B cell (primary cell): Measurements from ENCODE around the gene SLC2A13. TPM values are rescaled to one million over a fixed set of nuclear protein-coding genes. Genes with fewer than 3 reads are reported as not detected.

Source experiments
- ATAC-seq: fragments of 200-7000 bp; cut with Tn5 transposase; one replicate; pipeline ENCODE4 v1.10.0; 2021; ENCODE audit warnings: low read depth, mild to moderate bottlenecking, moderate number of reproducible peaks, moderate library complexity
- CTCF ChIA-PET: fragments of 350-600 bp; sonication (Branson Sonifier 250); formaldehyde crosslinking; loops from one replicate; lab custom pipeline; 2021; ENCODE audit warnings: antibody characterized with exemption, inconsistent platforms; lab: Charles Lee
- POLR2A ChIA-PET: fragments of 350-600 bp; sonication (Branson Sonifier 250); formaldehyde crosslinking; loops from one replicate; lab custom pipeline; 2021; ENCODE audit warnings: antibody characterized with exemption; lab: Charles Lee
- DNase-seq: peaks from one replicate; pipeline ENCODE4 v3.0.0; 2013
- H2AFZ ChIP-seq: 2 replicates; pipeline ENCODE4 v1.6.1; 2012; ENCODE audit warnings: mild to moderate bottlenecking, low read depth, low read length; ENCODE audit not compliant: insufficient read depth, poor library complexity, severe bottlenecking
- H3K27ac ChIP-seq, 2 donors: 1 replicate in 1 of 2; 2 replicates in 1 of 2; pipeline ENCODE4 v1.5.1; 2012 to 2013; ENCODE audit warnings: low read length in 2 of 2, mild to moderate bottlenecking in 2 of 2, moderate library complexity in 1 of 2
- H3K27me3 ChIP-seq, 4 experiments: fragments of 200-600 bp in 1 of 4; sonication (generic) in 1 of 4; replicated peaks in 1 of 4; 1 replicate in 2 of 4; 2 replicates in 2 of 4; pipeline versions ENCODE4 v1.6.1 to v1.7.0; 2013 to 2016; ENCODE audit warnings: low read length in 3 of 4, mild to moderate bottlenecking in 2 of 4, mixed read lengths in 1 of 4, moderate library complexity in 1 of 4; ENCODE audit not compliant: insufficient read depth in 4 of 4, control insufficient read depth in 3 of 4; ENCODE audit errors: control extremely low read depth in 1 of 4
- H3K36me3 ChIP-seq, 2 experiments: replicated peaks in 1 of 2; 1 replicate in 1 of 2; 2 replicates in 1 of 2; pipeline versions ENCODE4 v1.6.1 to v1.7.1; 2013; ENCODE audit warnings: low read length in 1 of 2; ENCODE audit not compliant: insufficient read depth in 2 of 2, control insufficient read depth in 1 of 2; ENCODE audit errors: control extremely low read depth in 1 of 2, extremely low read depth in 1 of 2
- H3K4me1 ChIP-seq, 2 donors: fragments of 200-600 bp in 1 of 2; sonication (generic) in 1 of 2; 1 replicate in 1 of 2; 2 replicates in 1 of 2; pipeline versions ENCODE4 v1.5.1 to v1.6.1; 2013 to 2017; ENCODE audit warnings: low read length in 2 of 2; ENCODE audit not compliant: control insufficient read depth in 2 of 2, insufficient read depth in 2 of 2
- H3K4me2 ChIP-seq: replicated peaks from 2 replicates; pipeline ENCODE3; 2012; ENCODE audit warnings: mild to moderate bottlenecking, low read depth, low read length; ENCODE audit not compliant: poor library complexity, severe bottlenecking
- H3K4me3 ChIP-seq, 5 experiments: fragments of 200-600 bp in 1 of 5; sonication (generic) in 1 of 5; 1 replicate in 3 of 5; 2 replicates in 2 of 5; pipeline versions ENCODE4 v1.5.1 to v1.7.0; 2011 to 2016; ENCODE audit warnings: low read length in 4 of 5, mild to moderate bottlenecking in 4 of 5, low read depth in 2 of 5, control low read depth in 1 of 5, moderate library complexity in 1 of 5; ENCODE audit not compliant: insufficient read depth in 1 of 5; ENCODE audit errors: control extremely low read depth in 1 of 5, extremely low read depth in 1 of 5
- H3K79me2 ChIP-seq: fragments of 200-600 bp; sonication (generic); one replicate; pipeline ENCODE4 v1.6.0; 2016; ENCODE audit warnings: low read length; ENCODE audit not compliant: control insufficient read depth, insufficient read depth
- H3K9ac ChIP-seq: fragments of 200-600 bp; sonication (generic); 2 replicates; pipeline ENCODE4 v1.6.1; 2017; ENCODE audit warnings: mild to moderate bottlenecking, low read length, moderate library complexity
- H3K9me3 ChIP-seq, 3 donors: one replicate each; pipeline versions ENCODE4 v1.6.1 to v1.7.1; 2013; ENCODE audit warnings: low read length in 2 of 3; ENCODE audit not compliant: control insufficient read depth in 2 of 3, insufficient read depth in 1 of 3; ENCODE audit errors: control extremely low read depth in 1 of 3
- H4K20me1 ChIP-seq: 2 replicates; pipeline ENCODE4 v1.6.0; 2012; ENCODE audit warnings: mild to moderate bottlenecking, low read length; ENCODE audit not compliant: insufficient read depth, control insufficient read depth, poor library complexity, severe bottlenecking
- H3K27ac Mint-ChIP-seq: one replicate; pipeline ENCODE4 v1.8.0; 2021; ENCODE audit warnings: mixed read lengths
- H3K27me3 Mint-ChIP-seq: one replicate; pipeline ENCODE4 v1.8.0; 2021; ENCODE audit warnings: mixed read lengths
- H3K4me1 Mint-ChIP-seq: one replicate; pipeline ENCODE4 v1.8.0; 2021; ENCODE audit warnings: mixed read lengths
- H3K4me3 Mint-ChIP-seq: one replicate; pipeline ENCODE4 v1.8.0; 2021; ENCODE audit warnings: mixed read lengths
- H3K9me3 Mint-ChIP-seq: one replicate; pipeline ENCODE4 v1.8.0; 2022; ENCODE audit warnings: mixed read lengths; ENCODE audit not compliant: insufficient read depth
- CTCF ChIP-seq: fragments of 200-600 bp; IDR thresholded peaks from one replicate; pipeline ENCODE4 v1.8.0; 2022; ENCODE audit warnings: antibody characterized with exemption, mild to moderate bottlenecking
- EZH2 ChIP-seq: IDR thresholded peaks from 2 replicates; pipeline ENCODE4 v1.6.1; 2012; ENCODE audit warnings: borderline replicate concordance, low read depth, mild to moderate bottlenecking, moderate library complexity, low read length; ENCODE audit not compliant: insufficient read depth, poor library complexity, severe bottlenecking
- WGBS: methylation state at CpG from one replicate; pipeline ENCODE4 v1.1.5; 2013; ENCODE audit warnings: missing lambda C conversion rate; ENCODE audit not compliant: insufficient coverage; 5-methylcytosine and 5-hydroxymethylcytosine counted together
- intact Hi-C: fragments of 100-400 bp; cut with micrococcal nuclease; formaldehyde crosslinking; loops from one replicate; pipeline ENCODE4 v1.10.0; 2022
- polyA plus RNA-seq: library from polyadenylated mRNA; depleted of rRNA; stranded (reverse); fragments of >200 nt; gene quantifications from 2 replicates; pipeline ENCODE4 v1.2.3, GENCODE V29; 2012
- total RNA-seq, 2 donors: library from RNA; stranded (reverse); fragments of 120-200 nt in 1 of 2; gene quantifications; 1 replicate in 1 of 2; 2 replicates in 1 of 2; pipeline versions ENCODE4 v1.2.3 to v1.2.4, GENCODE V29; 2013 to 2022

SLC2A13 gene
- total and polyA plus RNA-seq, 2 donors (not counting 1 experiment from before 2014, with no cell fraction given), result 2.1 to 8.6 TPM

- Mint-ChIP-seq H3K27ac (no peak overlapping the region), H3K4me1 (no peaks in the 10 kb centered on the region), H3K27me3 (no peaks in the 10 kb centered on the region), H3K4me3 (no peak overlapping the region), H3K9me3 (no peaks in the 10 kb centered on the region)
- H3K36me3 ChIP-seq, result no peaks in the 10 kb centered on the region
- no peak overlapping the region for H3K4me3 ChIP-seq
- H2AFZ ChIP-seq, result no peak overlapping the region
- intact Hi-C loops, result no loop called here
- no peak for ATAC-seq
- TF ChIP-seq EZH2, result no peak
- TF ChIP-seq CTCF, result no peak
- no peaks in the 10 kb centered on the region for H3K79me2 ChIP-seq
- no CpG with 5 or more reads among the region's 1 CpG for WGBS
- POLR2A ChIA-PET, result no interaction called here
- CTCF ChIA-PET, result no interaction called here
- no peak overlapping the region for H3K27ac ChIP-seq
- no peak overlapping the region for H3K4me2 ChIP-seq
- no peaks in the 10 kb centered on the region for H3K9me3 ChIP-seq
- no peaks in the 10 kb centered on the region for H3K4me1 ChIP-seq
- H4K20me1 ChIP-seq, result no peaks in the 10 kb centered on the region
- no peak for DNase-seq
- H3K9ac ChIP-seq, result no peak overlapping the region
- no peaks in the 10 kb centered on the region for H3K27me3 ChIP-seq
Observed at GRCh38 chr12:39905152-39905551, 200.7 kb downstream of the SLC2A13 start.

- intact Hi-C loops, result no loop called here
- H3K27me3 Mint-ChIP-seq, result no peaks in the 10 kb centered on the region
Observed at GRCh38 chr12:39902821-39903220, 203.1 kb downstream of the SLC2A13 start.

More at GRCh38 chr12:39902821-39903220, 203.1 kb downstream of the SLC2A13 start:
- H2AFZ ChIP-seq, result no peak overlapping the region
- TF ChIP-seq CTCF, result no peak
- no peak for TF ChIP-seq EZH2
- H3K27me3 ChIP-seq, result no peaks in the 10 kb centered on the region
- no peaks in the 10 kb centered on the region for H4K20me1 ChIP-seq
- no peak overlapping the region for H3K9ac ChIP-seq
- H3K79me2 ChIP-seq, result no peaks in the 10 kb centered on the region
- CTCF ChIA-PET, result no interaction called here
- POLR2A ChIA-PET, result no interaction called here
- no peak overlapping the region for H3K4me2 ChIP-seq
- Mint-ChIP-seq H3K4me1 (no peaks in the 10 kb centered on the region), H3K4me3 (no peak overlapping the region), H3K27ac (no peak overlapping the region), H3K9me3 (no peaks in the 10 kb centered on the region)
- WGBS, result no CpG with 5 or more reads among the region's 2 CpGs
- no peak for DNase-seq
- no peak overlapping the region for H3K27ac ChIP-seq
- H3K4me1 ChIP-seq, result no peaks in the 10 kb centered on the region
- ATAC-seq, result no peak
- no peaks in the 10 kb centered on the region for H3K36me3 ChIP-seq
- no peak overlapping the region for H3K4me3 ChIP-seq
- no peaks in the 10 kb centered on the region for H3K9me3 ChIP-seq
